ENCODE results near the gene TMPRSS9.

The TMPRSS9 gene

DNA sequence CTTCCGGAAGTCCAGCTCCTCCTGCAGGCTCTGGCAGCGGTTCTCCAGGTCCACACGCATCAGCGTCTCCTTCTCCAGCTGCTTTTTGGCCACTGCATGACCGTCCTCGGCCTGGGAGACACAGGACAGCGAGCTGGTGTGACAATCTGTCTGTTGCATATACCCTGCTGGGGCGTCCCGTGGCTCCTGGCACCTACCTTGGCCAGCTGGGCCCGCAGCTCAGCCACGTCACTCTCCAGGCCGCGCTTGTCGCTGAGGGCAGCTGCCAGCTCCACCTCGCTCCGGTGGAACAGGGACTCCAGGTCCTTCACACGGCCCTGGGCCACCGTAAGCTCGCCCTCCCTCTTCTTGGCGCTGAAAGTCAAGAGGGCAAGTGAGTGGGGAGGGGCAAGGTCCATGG is 78.1 kb downstream of the TMPRSS9 start:
- TF ChIP-seq PRDM4 (tag by site-specific recombination; IDR thresholded peaks at IDR 0.05), result no peak
- no peak for TF ChIP-seq ZIC2 (tag by site-specific recombination; IDR thresholded peaks at IDR 0.05)
- TF ChIP-seq GFI1B (tag by site-specific recombination; IDR thresholded peaks at IDR 0.05), result no peak
- no peak for TF ChIP-seq ZSCAN23 (tag by site-specific recombination; IDR thresholded peaks at IDR 0.05)
- no peak for TF ChIP-seq KLF17 (tag by site-specific recombination; IDR thresholded peaks at IDR 0.05)
- TF ChIP-seq ZNF768 (tag by site-specific recombination; IDR thresholded peaks at IDR 0.05), result no peak
- ChIA-PET CTCF (no interaction called here), POLR2A (interaction anchor here (0.9 kb wide), 1 partner anchor 11 kb away, joined by 3 read pairs; the partner anchor contains the start of gene TIMM13)
- Histone ChIP-seq H3K9me3 (ENCODE audit: control insufficient read depth, insufficient read depth, low read depth, low read length) (no peaks in the 10 kb centered on the region), H3K4me3 (ENCODE audit: low read depth, low read length) (no peak overlapping the region), H3K4me1 (ENCODE audit: control insufficient read depth, insufficient read depth, low read length) (no peaks in the 10 kb centered on the region), H3K27ac (ENCODE audit: extremely low read depth, low read depth, low read length) (no peak overlapping the region), H3K36me3 (ENCODE audit: control insufficient read depth in 2 of 2, insufficient read depth in 1 of 2, low read length in 2 of 2) (peaks cover 20 to 79% of the 10 kb centered on the region in 2 experiments; a peak in 2 of 3 replicates)

GRCh38 chr19:2440515-2440914 is 80.5 kb downstream of the TMPRSS9 start:
- Histone ChIP-seq H3K4me3 (ENCODE audit: low read depth, low read length) (no peak overlapping the region), H3K27ac (ENCODE audit: extremely low read depth, low read depth, low read length) (no peak overlapping the region), H3K4me1 (ENCODE audit: control insufficient read depth, insufficient read depth, low read length) (no peaks in the 10 kb centered on the region), H3K9me3 (ENCODE audit: control insufficient read depth, insufficient read depth, low read depth, low read length) (no peaks in the 10 kb centered on the region), H3K36me3 (ENCODE audit: control insufficient read depth in 2 of 2, insufficient read depth in 1 of 2, low read length in 2 of 2) (peaks cover 18 to 77% of the 10 kb centered on the region in 2 experiments; a peak in 2 of 3 replicates)
- POLR2A ChIA-PET, result interaction anchor here (1.1 to 1.6 kb wide), 2 partner anchors 36 to 38 kb away, joined by 3 to 5 read pairs; partner anchors contain the start of gene GADD45B
- CTCF ChIA-PET, result interaction anchor here (0.7 to 0.8 kb wide), 2 partner anchors 171 to 196 kb away, joined by 3 read pairs; no protein-coding TSS in a partner anchor
- TF ChIP-seq ZNF830 (tag by site-specific recombination; IDR thresholded peaks at IDR 0.05; ENCODE audit: low read depth), result no peak
- 0 out of 2 replicates have a peak, but pooled peaks have one; percentile 42 for TF ChIP-seq ZNF670 (tag by site-specific recombination; IDR thresholded peaks at IDR 0.05; ENCODE audit: low read depth)
- no peak for TF ChIP-seq ZNF311 (tag by site-specific recombination; IDR thresholded peaks at IDR 0.05; ENCODE audit: borderline replicate concordance)
- TF ChIP-seq ZBTB17 (tag by site-specific recombination; IDR thresholded peaks at IDR 0.05), result peak; percentile 100
- TF ChIP-seq ZNF776 (tag by site-specific recombination; IDR thresholded peaks at IDR 0.05; ENCODE audit: borderline replicate concordance), result peak; percentile 61; the same call in 1 of the 2 replicates
- TF ChIP-seq, protein P1, sequence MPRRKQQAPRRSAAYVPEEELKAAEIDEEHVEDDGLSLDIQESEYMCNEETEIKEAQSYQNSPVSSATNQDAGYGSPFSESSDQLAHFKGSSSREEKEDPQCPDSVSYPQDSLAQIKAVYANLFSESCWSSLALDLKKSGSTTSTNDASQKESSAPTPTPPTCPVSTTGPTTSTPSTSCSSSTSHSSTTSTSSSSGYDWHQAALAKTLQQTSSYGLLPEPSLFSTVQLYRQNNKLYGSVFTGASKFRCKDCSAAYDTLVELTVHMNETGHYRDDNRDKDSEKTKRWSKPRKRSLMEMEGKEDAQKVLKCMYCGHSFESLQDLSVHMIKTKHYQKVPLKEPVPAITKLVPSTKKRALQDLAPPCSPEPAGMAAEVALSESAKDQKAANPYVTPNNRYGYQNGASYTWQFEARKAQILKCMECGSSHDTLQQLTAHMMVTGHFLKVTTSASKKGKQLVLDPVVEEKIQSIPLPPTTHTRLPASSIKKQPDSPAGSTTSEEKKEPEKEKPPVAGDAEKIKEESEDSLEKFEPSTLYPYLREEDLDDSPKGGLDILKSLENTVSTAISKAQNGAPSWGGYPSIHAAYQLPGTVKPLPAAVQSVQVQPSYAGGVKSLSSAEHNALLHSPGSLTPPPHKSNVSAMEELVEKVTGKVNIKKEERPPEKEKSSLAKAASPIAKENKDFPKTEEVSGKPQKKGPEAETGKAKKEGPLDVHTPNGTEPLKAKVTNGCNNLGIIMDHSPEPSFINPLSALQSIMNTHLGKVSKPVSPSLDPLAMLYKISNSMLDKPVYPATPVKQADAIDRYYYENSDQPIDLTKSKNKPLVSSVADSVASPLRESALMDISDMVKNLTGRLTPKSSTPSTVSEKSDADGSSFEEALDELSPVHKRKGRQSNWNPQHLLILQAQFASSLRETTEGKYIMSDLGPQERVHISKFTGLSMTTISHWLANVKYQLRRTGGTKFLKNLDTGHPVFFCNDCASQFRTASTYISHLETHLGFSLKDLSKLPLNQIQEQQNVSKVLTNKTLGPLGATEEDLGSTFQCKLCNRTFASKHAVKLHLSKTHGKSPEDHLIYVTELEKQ (tag by site-specific recombination; IDR thresholded peaks at IDR 0.05; ENCODE audit: borderline replicate concordance), result peak; percentile 58
- 0 out of 2 replicates have a peak, but pooled peaks have one; percentile 8 for TF ChIP-seq SP2 (tag by site-specific recombination; IDR thresholded peaks at IDR 0.05)
- peak; percentile 100 for TF ChIP-seq ZNF366 (tag by site-specific recombination; conservative IDR thresholded peaks at IDR 0.05)

All from HEK293 (cell line).